Measurements from ENCODE around the gene ZNF726. TPM values are rescaled to one million over a fixed set of nuclear protein-coding genes. Genes with fewer than 3 reads are reported as not detected.

Gene ZNF726
- total and polyA plus RNA-seq, 2 donors (not counting 3 experiments of a cell fraction or from before 2014, with no cell fraction given): 3.8 to 4.7 TPM

DNA sequence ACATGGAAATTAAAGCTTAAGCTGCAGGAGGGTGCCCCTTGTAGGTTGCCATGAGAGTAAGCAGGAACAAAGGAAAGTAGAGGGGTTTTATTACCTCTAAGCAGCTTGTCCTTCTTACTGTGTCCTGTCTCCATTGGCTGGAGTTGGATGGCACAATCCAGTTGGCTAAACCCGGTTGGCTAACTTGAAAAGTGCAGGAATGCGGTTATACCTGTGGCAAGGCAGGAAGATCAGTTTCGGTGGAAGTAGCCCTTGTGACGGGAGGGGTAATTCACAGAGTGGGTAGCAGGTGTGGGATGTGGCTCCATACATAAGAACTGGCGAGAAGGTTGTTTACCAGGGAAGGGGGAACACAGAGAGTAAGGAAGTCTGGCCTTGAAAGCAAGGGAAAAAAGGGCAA, 3.2 kb downstream of the ZNF726 start:
- dilution Hi-C loops (cut with MboI; ENCODE audit: extremely low pct_ligation_motif_present, low sequenced_read_pairs): no loop called here
- TF ChIP-seq FOS (IDR thresholded peaks at IDR 0.05; ENCODE audit: borderline replicate concordance, insufficient read depth, low read length) (no peak), POLR2A (IDR thresholded peaks at IDR 0.05; ENCODE audit: low read depth, low read length) (no peak), MYC (IDR thresholded peaks at IDR 0.05; ENCODE audit: low read depth, low read length) (no peak), JUN (IDR thresholded peaks at IDR 0.05; ENCODE audit: borderline replicate concordance, insufficient read depth, insufficient read length, low read depth) (no peak)
- TF ChIP-seq, protein P1, sequence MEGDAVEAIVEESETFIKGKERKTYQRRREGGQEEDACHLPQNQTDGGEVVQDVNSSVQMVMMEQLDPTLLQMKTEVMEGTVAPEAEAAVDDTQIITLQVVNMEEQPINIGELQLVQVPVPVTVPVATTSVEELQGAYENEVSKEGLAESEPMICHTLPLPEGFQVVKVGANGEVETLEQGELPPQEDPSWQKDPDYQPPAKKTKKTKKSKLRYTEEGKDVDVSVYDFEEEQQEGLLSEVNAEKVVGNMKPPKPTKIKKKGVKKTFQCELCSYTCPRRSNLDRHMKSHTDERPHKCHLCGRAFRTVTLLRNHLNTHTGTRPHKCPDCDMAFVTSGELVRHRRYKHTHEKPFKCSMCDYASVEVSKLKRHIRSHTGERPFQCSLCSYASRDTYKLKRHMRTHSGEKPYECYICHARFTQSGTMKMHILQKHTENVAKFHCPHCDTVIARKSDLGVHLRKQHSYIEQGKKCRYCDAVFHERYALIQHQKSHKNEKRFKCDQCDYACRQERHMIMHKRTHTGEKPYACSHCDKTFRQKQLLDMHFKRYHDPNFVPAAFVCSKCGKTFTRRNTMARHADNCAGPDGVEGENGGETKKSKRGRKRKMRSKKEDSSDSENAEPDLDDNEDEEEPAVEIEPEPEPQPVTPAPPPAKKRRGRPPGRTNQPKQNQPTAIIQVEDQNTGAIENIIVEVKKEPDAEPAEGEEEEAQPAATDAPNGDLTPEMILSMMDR (IDR thresholded peaks at IDR 0.05; ENCODE audit: extremely low read depth in 1 of 2, insufficient read depth in 1 of 2, low read depth in 1 of 2, low read length in 2 of 2): no peak
- DNase-seq (ENCODE audit: low read depth, low spot score) (no peak), FAIRE-seq (no peak)
- BruUV-seq (replicated peaks): no TSS peak
- H3K27me3 ChIP-seq (ENCODE audit: control insufficient read depth in 2 of 2, insufficient read depth in 2 of 2, low read length in 2 of 2): no peaks in the 10 kb centered on the region
- intact Hi-C loops (cut with micrococcal nuclease): no loop called here
- no peak overlapping the region for H3K27ac ChIP-seq (ENCODE audit: insufficient read depth, low read depth, low read length)
- H3K9me3 ChIP-seq (replicated peaks; ENCODE audit: control insufficient read depth, insufficient read depth, low read length): no peaks in the 10 kb centered on the region
- no peaks in the 10 kb centered on the region for H4K20me1 ChIP-seq (replicated peaks; ENCODE audit: control insufficient read depth, extremely low read depth, insufficient read depth, low read length)
- H3K79me2 ChIP-seq (ENCODE audit: control insufficient read depth, insufficient read depth, low read length): no peaks in the 10 kb centered on the region
- H3K9ac ChIP-seq (replicated peaks; ENCODE audit: extremely low read depth, insufficient read depth, low read length): no peak overlapping the region
- POLR2A ChIA-PET: no interaction called here
- CTCF ChIA-PET: no interaction called here
- H3K9me1 ChIP-seq (replicated peaks; ENCODE audit: control insufficient read depth, extremely low read depth, insufficient read depth, low read length): no peaks in the 10 kb centered on the region
- no peak overlapping the region for H2AFZ ChIP-seq (ENCODE audit: low read depth, low read length)
- H3K4me2 ChIP-seq (ENCODE audit: insufficient read depth, low read length): no peak overlapping the region
- H3K36me3 ChIP-seq (ENCODE audit: control insufficient read depth in 2 of 2, extremely low read depth in 1 of 2, insufficient read depth in 2 of 2, low read length in 2 of 2): no peaks in the 10 kb centered on the region
- no peak overlapping the region for H3K4me3 ChIP-seq (replicated peaks in 1 of 3; ENCODE audit: insufficient read depth in 1 of 3, low read depth in 1 of 3, low read length in 3 of 3)
- no peaks in the 10 kb centered on the region for H3K4me1 ChIP-seq (ENCODE audit: control insufficient read depth, extremely low read depth, insufficient read depth, low read length)

DNA sequence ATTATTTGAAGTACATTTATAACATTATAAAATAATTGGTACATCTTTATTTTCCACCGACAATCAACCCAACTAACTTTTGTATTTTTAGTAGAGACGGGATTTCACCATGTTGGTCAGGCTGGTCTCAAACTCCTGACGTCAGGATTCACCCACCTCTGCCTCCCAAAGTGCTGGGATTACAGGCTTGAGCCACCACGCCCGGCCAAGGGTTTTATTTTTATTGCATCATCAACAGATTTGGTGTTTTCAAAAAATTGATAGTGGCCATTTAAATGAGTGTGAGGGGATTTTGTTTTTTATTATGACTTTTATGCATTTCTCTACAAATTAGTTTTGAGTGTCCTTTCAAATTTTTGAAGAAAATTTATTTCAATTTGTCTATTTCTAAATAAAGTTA, 10.6 kb downstream of the ZNF726 start:
- DNase-seq (ENCODE audit: low read depth, low spot score) (no peak), FAIRE-seq (no peak)
- Histone ChIP-seq H3K4me2 (ENCODE audit: insufficient read depth, low read length) (no peak overlapping the region), H3K4me3 (replicated peaks in 1 of 3; ENCODE audit: insufficient read depth in 1 of 3, low read depth in 1 of 3, low read length in 3 of 3) (no peak overlapping the region), H3K79me2 (ENCODE audit: control insufficient read depth, insufficient read depth, low read length) (no peaks in the 10 kb centered on the region), H3K9ac (replicated peaks; ENCODE audit: extremely low read depth, insufficient read depth, low read length) (no peak overlapping the region), H3K9me3 (replicated peaks; ENCODE audit: control insufficient read depth, insufficient read depth, low read length) (no peaks in the 10 kb centered on the region), H3K27me3 (ENCODE audit: control insufficient read depth in 2 of 2, insufficient read depth in 2 of 2, low read length in 2 of 2) (no peaks in the 10 kb centered on the region), H3K27ac (ENCODE audit: insufficient read depth, low read depth, low read length) (no peak overlapping the region), H4K20me1 (replicated peaks; ENCODE audit: control insufficient read depth, extremely low read depth, insufficient read depth, low read length) (no peaks in the 10 kb centered on the region), H3K36me3 (ENCODE audit: control insufficient read depth in 2 of 2, extremely low read depth in 1 of 2, insufficient read depth in 2 of 2, low read length in 2 of 2) (no peaks in the 10 kb centered on the region), H2AFZ (ENCODE audit: low read depth, low read length) (no peak overlapping the region), H3K4me1 (ENCODE audit: control insufficient read depth, extremely low read depth, insufficient read depth, low read length) (no peaks in the 10 kb centered on the region), H3K9me1 (replicated peaks; ENCODE audit: control insufficient read depth, extremely low read depth, insufficient read depth, low read length) (no peaks in the 10 kb centered on the region)
- intact Hi-C loops (cut with micrococcal nuclease): no loop called here
- TF ChIP-seq POLR2AphosphoS5 (IDR thresholded peaks at IDR 0.05; ENCODE audit: insufficient read depth, low read depth, low read length): no peak
- no peak for TF ChIP-seq EZH2 (IDR thresholded peaks at IDR 0.05; ENCODE audit: borderline replicate concordance, low read depth, low read length, severe bottlenecking)
- no peak for TF ChIP-seq MYC (IDR thresholded peaks at IDR 0.05; ENCODE audit: low read depth, low read length)
- TF ChIP-seq, protein P2, sequence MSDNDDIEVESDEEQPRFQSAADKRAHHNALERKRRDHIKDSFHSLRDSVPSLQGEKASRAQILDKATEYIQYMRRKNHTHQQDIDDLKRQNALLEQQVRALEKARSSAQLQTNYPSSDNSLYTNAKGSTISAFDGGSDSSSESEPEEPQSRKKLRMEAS (IDR thresholded peaks at IDR 0.05; ENCODE audit: insufficient read depth, insufficient read length): no peak
- TF ChIP-seq, protein P1 (IDR thresholded peaks at IDR 0.05; ENCODE audit: extremely low read depth in 1 of 2, insufficient read depth in 1 of 2, low read depth in 1 of 2, low read length in 2 of 2): no peak
- no peak for TF ChIP-seq GATA2 (IDR thresholded peaks at IDR 0.05; ENCODE audit: insufficient read depth, insufficient read length, low read depth, low read length)
- no peak for TF ChIP-seq JUN (IDR thresholded peaks at IDR 0.05; ENCODE audit: borderline replicate concordance, insufficient read depth, insufficient read length, low read depth)
- no peak for TF ChIP-seq POLR2A (IDR thresholded peaks at IDR 0.05; ENCODE audit: low read depth, low read length)
- no peak for TF ChIP-seq FOS (IDR thresholded peaks at IDR 0.05; ENCODE audit: borderline replicate concordance, insufficient read depth, low read length)
- dilution Hi-C loops (cut with MboI; ENCODE audit: extremely low pct_ligation_motif_present, low sequenced_read_pairs): no loop called here
- POLR2A ChIA-PET: no interaction called here
- CTCF ChIA-PET: no interaction called here
- BruUV-seq (replicated peaks): no TSS peak

All from endothelial cell of umbilical vein (primary cell).